NCI-H128 (cell line): ENCODE results near the gene ENG.
A peak's percentile ranks its signal among the peaks of the same experiment; 100 is the strongest.
"Not testable (repeated sequence)": the region's sequence is repeated elsewhere in the genome, so short reads cannot be mapped to it uniquely, and the experiment has no call there.

Experiments
- DNase-seq: peaks from one replicate; lab custom pipeline; 2025; ENCODE audit not compliant: unreplicated experiment; lab: John Stamatoyannopoulos, UW

The ENG gene

DNA sequence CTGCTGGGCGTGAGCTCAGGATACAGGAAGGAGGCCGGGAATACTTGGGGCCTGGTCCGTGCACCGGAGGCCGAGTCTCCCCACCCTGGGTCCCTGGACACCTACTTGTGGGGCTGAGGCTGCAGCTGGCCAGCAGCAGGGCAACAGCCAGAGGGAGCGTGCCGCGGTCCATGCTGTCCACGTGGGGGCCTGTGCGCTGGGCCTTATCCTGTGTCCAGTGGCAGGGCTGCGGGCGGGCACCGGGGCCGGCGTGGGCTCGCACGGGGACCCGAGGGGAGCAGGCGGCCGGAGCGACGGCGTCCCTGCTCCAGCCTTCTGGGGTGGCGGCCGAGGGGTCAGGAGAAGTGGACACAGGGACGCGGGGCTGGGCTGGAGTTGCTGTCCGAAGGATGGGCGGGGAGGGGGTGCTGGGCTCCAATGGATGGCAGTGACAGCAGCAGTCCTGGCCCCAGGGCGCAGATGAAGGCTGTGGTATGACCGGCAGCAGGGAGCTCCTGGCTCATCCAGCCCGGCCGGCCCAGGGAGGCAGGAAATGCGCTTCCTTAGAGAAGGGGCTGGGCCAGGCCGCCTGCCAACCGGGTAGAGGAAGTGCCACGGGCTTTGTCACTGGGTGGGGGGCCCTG is at the start of gene ENG:
TSS of gene ENG (minus strand) at position 475 of the 623 bp plus-strand sequence. CDS start at position 172, 303 bp downstream.
- DNase-seq: no peak

DNA sequence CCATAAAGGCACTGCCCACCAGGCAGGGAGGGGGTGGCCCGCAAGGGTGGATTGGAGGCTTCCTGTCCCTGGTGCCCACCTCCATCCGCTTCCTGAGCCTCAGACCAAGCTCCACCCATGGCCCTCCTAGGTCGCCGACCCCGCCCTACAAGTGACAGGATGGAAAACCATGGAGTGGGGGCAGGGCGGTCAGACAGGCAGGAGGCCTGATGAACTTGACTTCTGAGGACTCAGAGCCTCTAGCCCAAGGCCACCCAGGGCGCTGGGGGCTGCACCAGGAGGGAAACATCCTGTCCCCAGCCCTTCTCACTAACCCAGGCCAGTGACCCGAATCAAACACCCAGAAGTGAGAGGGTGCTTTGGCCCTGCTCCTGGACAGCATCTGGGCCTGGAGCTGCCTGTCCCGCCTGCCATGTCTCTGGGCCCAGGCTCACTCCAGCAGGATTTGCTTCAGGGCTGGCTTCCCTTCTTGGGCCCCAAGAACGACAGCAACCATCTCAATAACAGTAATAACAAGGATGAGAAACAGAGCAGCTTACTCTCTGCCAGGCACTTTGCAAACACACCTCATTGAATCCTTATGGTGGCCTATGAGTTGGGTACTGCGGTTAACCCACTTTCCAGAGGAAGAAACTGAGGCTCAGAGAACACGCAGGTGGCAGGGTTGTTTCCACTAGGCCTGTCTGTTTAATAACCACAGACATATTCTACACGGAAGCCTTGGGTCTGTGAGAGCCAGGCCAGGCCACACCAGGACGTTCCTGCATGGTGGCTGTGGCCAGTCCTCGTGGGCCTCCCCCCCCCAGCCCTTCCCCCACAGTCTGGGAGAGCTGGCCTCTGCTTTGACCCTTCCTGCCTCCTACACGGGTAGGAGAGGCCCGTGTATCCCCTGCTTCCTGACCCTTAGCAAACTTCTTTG is 49.4 kb upstream of the ENG start:
- no peak for DNase-seq

DNA sequence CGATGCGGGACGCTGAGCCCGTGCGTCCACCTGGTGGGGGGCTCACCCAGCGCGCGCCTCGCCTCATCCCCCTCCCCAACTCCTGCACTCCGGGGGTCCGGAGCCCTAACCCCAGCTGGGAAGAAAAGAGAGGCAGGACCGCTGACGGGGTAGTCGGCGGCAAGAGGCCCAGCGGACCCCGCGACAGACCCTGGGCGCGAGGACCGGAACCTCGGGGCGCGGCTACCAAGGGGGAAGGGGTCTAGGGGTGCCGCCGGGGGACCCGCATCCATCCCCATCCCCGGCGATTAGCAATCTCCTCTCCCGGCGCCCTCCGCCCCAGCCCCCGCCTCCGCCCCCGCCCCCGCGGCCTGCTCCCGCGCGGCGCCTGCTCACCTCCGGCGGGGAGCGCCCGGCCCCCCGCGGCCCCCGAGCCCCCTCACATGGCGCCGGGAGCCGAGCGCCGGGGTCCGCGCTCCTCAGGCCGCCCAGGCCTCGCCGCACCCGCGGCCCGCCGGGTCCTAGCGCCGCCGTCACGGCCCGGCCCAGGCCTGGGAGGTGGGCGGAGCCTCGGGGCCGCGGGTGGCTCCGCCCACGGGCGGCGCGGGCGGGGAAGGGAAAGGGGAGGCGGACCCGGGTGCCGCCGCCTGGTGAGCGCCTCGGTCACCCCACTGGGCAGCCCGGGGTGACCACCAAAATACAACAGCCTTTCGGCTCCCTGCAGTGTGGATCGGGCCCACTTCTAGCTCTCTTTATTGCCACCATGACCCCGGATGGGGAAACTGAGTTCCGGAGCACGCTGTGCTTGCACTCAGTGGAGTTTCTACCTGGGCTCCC is 44.9 kb upstream of the ENG start, which contains the start of gene ST6GALNAC6:
TSS of gene ST6GALNAC6 (minus strand) at position 476 of the 816 bp plus-strand sequence. CDS start 1,622 bp downstream, outside the sequence.
- peak; percentile 25 for DNase-seq

DNA sequence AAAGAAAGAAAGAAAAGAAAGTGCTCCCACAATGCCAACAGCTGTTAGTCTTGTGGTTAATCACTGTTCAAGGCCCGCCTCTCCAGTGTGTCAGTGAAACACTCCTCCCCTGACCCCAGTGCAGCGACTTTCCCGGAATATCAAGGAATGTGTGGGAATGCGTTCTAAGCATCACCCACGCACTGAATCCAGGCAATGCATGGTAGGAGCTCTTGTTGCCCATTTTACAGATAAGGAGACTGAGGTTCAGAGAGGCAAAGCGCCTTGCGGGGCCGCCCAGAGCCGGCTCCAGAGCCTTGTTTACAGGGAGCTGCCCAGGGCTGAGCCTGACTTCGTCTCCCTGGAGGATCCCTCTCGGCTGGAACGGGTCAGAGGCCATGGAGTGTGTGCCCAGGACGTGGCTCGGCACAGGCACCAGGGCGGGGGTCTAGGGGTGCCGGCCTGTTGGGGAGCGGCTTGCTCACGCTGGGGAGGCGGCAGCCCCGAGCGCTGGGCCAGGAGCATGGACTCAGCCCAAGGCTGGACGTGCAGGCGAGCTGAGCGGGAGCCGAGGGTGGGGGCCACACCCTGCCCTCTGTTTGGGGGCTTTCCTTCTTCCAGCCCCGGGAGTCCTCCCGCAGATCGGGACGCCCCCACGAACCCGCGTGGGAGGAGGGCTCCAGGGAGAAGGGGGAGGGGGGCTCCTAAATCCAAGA is 44.1 kb upstream of the ENG start:
- DNase-seq: no peak

DNA sequence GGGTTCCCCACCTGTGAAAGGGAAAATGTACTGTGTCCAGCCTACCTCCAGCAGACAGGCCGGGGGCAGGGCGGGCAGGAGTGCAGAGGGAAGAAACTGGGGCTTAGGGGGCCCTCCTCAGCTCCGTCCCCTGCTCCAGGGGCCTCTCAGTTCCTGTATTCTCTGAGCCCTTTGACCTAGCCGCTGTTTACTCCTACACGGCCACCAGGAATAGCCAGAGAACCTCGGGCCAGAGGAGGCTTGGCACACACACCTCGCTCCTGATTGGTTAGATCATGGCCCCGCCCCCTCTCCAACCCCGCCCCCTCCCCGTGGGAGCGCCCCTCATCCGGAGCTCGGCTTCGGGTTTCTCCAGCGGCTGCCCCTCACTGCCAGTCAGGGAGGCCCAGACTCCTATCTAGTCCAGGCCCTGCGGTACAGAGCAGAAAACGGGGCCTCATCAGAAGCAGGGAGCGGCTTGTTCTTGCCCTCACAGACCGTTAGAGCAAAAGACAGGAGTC is 42.8 kb upstream of the ENG start:
- DNase-seq: no peak

DNA sequence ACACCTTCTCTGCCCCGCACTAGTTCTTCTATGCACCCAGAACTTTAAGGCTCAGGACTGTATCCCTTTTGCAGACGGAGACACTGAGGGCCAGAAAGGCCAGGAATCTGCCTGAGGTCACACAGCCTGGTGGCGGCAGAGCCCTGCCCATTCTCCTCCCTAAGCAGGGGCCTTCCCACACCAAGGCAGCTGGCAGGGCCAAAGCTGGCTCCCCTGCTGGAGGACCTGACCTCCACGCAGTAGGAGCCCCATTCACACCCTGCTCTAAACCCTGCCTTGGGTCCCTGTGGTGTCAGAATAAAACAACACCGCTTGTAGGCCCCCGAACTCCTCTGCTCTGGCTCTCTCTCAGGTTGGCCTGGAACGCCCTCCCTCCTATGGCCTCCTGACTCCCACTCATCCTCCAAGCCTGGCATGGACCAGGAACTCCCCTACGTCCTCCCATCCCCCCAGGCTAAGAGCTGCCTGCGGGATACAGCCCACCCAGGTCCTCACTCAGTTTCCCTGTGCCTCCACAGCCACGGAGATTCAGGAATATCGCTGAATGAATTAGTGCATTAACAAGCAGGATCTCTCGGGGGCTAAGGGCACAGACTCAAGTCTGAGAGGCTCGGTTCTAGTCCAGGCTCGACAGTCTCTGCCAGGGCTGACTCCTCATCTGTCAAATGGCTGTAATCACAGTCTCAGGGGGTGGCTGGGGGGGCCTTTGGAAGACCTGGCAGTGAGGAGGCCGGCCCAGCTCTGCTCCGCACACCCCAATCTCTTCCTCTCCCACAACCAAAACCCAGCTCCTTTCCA is 42.1 kb upstream of the ENG start:
- DNase-seq: no peak

DNA sequence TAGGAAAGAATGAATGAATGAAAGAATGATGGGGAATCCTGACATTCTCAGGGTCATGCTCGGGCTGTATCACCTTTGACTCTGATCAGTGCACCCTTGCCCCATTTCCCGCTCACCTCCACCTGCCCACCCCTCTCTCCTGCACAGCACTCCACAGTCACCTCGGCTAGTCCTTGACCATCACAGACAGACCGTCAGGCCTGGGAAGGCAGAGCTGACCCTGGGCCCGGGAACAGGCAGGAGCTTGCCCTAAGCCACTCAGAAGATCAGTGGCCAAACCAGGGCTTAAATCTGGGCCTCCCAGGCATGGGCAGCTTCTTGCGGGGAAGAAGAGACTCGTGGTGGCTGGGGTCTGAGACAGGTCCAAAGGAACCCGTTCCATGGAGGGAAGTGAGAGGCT is 41.4 kb upstream of the ENG start:
- DNase-seq: no peak

DNA sequence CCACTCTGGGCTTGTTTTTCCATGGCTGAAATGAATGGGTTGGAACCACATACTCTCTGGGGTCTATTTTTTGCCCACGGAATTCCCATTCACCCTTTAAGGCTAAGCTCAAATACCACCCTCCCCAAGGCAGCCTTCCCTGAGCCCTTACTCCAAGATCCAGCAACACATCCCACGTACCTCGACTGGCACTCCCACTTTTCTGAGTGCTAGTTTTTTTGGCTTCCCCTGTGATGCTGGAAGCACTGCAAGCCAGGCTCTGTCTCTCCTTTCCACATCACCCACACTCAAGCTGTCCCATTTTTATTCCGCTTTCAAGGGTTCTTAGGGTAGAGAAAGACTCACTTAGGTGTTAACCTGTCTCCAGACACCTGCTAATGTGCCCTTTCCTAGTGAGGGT is 38.9 kb upstream of the ENG start:
- DNase-seq: no peak

DNA sequence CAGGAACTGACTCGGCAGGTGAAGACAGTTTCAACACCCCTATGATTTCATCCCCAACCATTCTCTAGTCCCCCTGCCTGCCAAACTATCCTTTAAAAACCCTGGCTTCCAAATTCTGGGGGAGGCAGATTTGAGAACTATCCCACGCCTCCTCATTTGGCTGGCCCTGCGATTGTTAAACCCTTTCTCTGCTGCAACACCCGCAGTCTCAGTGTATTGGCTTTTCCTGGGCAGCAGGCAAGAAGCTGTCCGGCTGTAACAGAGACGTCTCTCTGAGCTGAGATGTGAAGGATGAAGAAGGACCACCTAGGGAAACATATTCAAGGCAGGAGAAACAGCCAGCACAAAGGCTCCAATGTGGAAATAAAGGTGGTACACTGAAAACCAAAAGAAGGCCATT is 38.4 kb upstream of the ENG start:
- DNase-seq: no peak

DNA sequence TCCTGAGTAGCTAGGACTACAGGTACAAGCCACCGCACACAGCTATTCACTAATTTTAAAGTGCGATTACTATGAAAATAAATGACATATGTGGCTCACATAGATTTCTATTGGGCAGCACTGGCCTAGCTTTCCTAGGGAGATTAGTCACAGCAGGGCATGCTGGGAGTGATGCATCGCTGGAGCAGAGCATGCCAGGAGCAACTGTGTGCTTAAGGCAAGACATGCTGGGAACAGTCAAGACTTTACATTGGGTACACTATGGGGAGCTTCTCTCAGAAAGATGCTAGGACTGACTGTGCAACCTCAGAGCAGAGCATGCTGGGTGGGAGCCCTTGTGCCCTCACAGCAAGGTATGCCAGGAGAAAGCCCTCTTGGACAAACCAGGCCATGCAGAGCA is 35.6 kb upstream of the ENG start:
- no peak for DNase-seq

DNA sequence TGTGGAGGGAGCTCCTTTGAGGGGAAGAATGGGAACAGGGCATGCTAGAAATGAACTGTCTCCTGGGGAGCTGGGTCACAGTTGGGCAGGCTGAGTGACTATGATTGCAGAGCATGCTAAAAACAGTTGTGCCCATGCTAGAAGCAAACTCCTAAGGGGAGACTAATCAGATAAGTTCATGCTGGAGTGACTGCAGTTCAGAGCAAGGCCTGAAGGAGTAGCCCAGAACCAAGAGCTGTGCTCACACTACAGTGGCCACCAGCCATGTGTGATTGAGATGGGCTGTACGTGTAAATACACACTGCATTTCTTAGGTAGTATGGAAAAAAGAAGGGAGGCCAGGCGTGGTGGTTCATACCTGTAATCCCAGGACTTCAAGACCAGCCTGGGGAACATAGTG is 33.3 kb upstream of the ENG start:
- no peak for DNase-seq

DNA sequence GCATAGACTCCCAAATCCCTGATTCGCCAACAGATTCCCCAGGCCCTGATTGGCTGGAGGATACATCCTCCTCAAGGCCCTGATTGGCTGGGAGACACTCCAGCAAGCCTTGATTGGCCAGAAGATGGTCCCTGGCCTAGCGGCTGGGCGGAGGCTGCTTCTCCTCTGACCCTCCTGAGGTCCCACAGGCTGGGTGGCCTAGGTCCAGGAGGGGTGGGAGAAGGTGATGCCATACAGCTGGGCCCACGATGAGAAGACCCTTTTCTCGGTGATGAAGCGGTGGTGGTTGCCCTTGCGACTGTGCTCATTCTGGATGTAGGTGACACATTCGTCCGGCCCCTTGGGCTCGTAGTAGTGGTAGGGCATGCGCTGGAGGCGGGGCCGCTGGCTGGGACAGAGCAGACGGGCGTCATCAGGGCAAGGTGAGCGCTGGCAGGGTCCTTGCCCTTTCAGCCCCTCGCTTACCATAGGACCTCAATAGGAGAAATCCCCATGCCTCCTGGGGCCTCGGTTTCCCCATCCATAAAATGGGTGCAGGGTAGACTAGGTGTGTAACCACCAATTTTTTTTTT is 32.0 kb upstream of the ENG start:
- DNase-seq: no peak

DNA sequence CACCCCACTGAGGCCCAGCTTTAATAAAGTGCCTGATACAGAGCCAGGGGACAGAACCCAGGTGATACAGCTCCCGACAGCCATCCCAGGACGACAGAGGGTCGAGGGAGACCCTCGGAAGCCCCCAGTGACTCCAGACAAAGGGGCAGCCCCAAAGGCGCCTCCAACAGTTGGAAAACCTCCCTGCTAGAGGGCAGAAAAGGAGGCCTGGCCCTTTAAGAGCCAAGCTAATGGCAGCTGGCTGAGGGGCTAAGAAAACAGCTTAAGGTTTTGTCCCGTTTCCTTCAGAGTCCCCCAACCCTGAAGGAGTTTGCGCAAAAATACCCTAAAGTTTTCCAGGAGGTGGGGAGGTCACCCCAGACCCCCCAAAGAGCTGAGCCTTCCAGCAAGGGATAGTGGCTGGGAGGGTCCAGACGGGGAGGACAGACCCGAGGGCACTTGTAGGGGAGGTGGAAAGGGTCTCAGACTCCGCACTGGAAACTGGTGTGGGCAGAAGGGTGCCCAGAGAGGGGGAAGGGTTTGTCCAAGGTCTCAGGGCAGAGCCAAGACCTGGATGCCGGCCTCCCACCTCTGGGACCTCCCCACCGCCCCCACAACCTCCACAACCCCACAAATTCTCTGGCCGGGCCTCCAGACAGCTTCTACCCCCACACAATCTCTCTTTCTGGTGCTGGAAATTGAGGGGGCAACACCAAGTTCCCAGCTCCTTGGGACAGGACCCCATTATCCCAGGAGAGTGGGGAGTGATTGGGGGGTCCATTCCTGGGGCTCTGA is 31.2 kb upstream of the ENG start:
- no peak for DNase-seq

DNA sequence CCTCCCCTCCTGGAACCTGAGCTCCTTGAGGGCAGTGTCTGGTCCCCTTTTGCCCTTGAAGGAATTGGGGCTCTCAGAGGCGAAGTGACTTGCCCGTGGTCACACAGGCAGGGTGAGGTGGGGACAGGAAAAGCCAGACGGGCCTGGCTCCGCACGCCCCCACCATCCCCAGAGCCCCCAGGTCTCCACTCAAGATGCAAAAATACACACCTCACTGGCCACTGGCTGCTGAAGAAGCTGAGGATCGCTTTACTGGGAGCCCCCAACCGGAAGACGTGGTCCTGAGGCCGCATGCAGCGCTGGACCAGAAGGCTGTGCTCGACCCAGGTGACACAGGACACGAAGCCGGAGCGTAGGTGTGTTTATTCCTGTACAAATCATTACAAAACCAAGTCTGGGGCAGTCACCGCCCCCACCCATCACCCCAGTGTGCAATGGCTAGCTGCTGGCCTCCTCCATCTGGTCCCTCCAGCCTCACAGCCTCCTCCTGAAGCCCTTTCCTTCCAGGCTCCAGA is 30.6 kb upstream of the ENG start:
- DNase-seq: no peak

DNA sequence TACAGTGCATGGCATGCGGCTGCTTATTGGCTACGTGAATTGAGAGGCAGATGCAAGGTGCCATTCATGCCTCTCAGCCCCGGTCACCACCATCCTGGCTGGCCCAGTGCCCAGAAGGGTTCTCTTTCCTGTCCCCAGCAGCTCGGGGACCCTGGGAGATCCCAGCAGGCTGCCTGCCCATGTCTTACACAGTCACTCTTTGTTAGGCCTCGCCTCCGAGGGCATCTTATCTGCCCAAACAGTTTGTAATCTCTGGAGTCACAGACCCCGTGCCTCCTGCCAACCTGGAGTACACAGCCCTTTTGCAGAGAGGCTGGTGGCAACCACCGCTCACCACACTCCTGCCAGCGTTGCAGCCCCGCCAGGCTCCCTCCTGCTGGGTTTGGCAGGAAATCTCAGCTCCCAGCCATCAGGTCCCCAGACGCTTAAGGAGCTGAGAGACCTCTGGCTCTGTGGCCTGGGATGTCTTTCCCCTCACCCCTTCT is 30.0 kb upstream of the ENG start:
- no peak for DNase-seq

DNA sequence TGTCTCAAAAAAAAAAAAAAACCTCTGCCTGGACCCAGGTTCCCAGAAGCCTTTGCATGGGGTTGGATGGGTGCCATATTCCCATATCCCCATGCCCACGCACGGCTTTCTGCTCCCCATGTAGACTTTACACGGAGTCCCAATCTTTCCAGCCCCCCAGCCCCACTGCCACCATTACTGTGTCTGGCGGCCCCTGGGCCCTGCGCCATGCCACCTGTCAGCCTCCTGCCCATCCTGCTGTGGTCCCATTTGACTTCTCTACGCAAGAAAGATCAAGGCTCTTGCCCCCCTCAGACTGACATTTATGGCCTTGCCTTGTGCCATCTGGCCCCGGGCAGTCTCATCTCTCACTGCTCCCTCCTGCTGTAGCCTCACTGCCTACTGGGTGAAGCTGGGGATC is 29.5 kb upstream of the ENG start:
- no peak for DNase-seq

DNA sequence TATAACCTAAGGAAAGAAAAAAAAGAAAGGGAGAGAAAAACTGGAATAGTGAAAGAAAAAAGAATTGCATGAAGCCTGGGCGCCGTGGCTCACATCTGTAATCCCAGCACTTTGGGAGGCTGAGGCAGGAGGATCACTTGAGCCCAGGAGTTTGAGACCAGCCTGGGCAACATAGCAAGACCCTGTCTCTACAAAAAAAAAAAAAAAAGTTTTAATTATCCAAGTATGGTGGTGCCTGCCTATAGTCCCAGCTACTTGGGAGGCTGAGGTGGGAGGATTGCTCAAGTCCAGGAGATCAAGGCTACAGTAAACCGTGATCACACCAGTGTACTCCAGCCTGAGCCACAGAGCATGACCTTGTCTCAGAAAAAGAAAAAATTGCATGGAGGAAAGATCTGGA is 27.3 kb upstream of the ENG start:
- not testable (repeated sequence) for DNase-seq

DNA sequence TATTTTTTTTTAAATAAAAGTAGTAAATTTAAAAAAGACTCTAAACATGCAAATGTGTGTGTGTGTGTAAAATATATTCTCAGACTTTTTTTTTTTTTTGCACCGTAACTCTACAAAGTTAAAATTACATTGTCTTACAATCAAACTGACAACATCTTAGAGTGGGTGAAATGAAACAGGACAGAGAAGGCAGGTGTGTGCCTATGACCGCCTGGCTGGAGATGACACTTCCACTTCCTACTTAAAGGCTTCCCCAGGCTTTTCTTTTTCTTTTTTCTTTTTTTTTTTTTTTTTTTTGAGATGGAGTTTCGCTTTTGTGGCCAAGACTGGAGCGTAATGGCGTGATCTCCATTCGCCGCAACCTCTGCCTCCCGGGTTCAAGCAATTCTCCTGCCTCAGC is 25.7 kb upstream of the ENG start:
- no peak for DNase-seq
